RPMI7951 (cell line): ENCODE results near the gene PIH1D1. TPM values are rescaled to one million over a fixed set of nuclear protein-coding genes. Genes with fewer than 3 reads are reported as not detected.
A peak's percentile ranks its signal among the peaks of the same experiment; 100 is the strongest.

Experiments
- DNase-seq: peaks from one replicate; pipeline ENCODE4 v3.0.0-alpha.2; 2012; ENCODE audit warnings: low read depth
- total RNA-seq: library from RNA; depleted of rRNA; stranded (reverse); fragments of >200 nt; shearing (Covaris generic); gene quantifications from 2 replicates; pipeline ENCODE4 v1.2.3, GENCODE V29; 2014; rRNA removed

Gene PIH1D1
- 176 and 221 TPM in 2 replicates for total RNA-seq

- DNase-seq, result peak; percentile 100
Observed at GRCh38 chr19:49451430-49452181, at the start of gene PIH1D1. Gene PIH1D1 (minus strand): TSS chr19:49451814. CDS start chr19:49451574, 240 bp downstream.

- no peak for DNase-seq
Observed at GRCh38 chr19:49499030-49499670, 47.5 kb upstream of the PIH1D1 start.

- no peak for DNase-seq
Observed at GRCh38 chr19:49498475-49498874, 46.9 kb upstream of the PIH1D1 start.

DNA sequence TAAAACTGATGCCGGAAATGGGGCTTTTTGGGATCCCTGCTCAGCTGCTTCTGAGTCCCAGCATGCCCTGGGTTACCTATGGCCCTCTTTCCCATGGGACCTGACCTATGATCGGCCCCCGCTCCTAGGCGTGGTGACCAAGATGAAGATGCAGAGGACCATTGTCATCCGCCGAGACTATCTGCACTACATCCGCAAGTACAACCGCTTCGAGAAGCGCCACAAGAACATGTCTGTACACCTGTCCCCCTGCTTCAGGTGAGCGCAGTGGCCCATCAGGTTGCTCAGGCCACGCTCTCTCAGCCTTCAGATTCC, 46.1 kb upstream of the PIH1D1 start:
- DNase-seq, result no peak

- DNase-seq, result peak; percentile 68
Observed at GRCh38 chr19:49497047-49497788, 45.6 kb upstream of the PIH1D1 start.

- DNase-seq, result no peak
Observed at GRCh38 chr19:49496574-49497008, 45.0 kb upstream of the PIH1D1 start.

- peak; percentile 35 for DNase-seq
Observed at GRCh38 chr19:49492573-49493405, 41.2 kb upstream of the PIH1D1 start.

DNA sequence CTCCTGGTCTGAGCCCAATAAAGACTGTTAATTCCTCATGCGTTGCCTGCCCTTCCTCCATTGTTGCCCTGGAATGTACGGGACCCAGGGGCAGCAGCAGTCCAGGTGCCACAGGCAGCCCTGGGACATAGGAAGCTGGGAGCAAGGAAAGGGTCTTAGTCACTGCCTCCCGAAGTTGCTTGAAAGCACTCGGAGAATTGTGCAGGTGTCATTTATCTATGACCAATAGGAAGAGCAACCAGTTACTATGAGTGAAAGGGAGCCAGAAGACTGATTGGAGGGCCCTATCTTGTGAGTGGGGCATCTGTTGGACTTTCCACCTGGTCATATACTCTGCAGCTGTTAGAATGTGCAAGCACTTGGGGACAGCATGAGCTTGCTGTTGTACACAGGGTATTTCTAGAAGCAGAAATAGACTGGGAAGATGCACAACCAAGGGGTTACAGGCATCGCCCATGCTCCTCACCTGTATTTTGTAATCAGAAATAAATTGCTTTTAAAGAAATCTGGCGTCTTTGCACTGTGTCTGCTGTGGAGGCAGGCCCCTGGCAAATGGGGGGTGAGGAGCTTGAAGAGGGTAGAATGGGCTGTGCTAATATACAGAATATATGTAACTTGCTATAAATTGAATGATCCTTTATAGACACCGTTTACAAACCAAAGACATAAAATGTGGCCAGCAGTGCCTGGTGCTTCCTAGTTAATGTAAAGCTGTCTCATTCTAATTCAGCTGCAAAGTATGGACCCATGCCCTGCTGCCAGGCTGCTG, 40.4 kb upstream of the PIH1D1 start:
- no peak for DNase-seq

- DNase-seq, result no peak
Observed at GRCh38 chr19:49491030-49491803, 39.6 kb upstream of the PIH1D1 start.

GRCh38 chr19:49490287-49491029, 38.8 kb upstream of the PIH1D1 start:
- DNase-seq, result no peak

- DNase-seq, result no peak
Observed at GRCh38 chr19:49489601-49490167, 38.1 kb upstream of the PIH1D1 start.

DNA sequence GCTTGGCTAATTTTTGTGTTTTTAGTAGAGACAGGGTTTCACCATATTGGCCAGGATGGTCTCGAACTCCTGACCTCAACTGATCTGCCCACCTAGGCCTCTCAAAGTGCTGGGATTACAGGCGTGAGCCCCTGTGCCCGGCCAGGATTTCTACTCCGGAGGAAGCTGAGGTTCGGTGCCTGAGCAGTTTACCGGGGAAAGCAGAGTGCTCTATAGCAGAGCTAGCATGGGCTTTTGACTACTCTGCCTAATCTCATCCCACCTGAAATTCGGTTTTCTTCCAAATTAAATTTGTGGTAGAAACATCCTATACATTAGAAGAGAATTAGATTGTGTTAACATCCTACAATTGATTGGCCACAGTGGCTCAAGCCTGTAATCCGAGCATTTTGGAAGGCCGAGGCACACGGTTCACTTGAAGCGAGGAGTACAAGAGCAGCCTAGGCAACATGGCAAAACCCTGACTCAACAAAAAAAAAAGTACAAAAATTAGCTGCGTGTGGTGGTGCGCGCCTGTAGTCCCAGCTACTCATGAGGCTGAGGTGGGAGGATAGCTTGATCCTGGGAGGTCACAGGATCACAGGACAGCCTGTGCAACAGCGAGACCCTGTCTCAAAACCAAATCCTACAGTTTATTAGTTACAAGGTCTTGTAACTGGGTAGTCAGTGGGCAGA, 37.4 kb upstream of the PIH1D1 start:
- DNase-seq, result no peak

DNA sequence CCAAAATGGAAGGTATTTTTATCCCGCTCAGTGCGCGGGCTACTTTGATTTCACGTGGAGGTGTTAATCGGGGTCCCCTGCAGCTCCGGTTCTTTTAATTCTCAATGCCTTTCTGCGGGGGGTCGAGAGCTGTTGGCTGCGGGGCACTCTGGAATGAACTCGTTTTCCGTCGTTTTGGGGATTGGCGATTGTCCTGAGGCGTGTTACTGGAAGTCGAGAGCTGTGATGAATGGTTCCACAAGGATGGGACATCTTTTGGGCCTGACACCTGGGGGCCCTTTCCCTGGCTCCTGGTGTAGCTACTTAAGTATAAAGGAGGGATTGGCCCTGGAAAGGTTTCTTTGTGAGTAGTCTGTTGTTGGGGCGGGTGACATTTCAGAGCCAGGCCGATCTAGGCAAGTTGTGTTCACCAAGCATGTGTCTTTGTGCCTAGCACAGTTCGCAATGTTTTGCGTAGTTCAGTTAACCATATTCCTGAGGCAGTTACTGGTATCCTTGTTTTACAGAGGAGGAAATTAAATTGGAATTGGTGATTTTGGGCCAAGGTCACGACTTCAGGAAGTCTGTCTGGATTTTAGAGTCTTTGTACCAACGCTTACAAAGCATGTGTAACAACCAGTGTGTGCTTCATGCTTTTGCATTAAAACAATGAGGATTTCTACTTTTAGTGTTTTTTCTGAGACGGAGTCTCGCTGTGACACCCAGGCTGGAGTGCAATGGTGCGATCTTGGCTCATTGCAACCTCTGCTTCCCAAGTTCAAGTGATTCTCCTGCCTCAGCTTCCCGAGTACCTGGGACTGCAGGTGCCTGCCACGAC, 36.6 kb upstream of the PIH1D1 start:
- DNase-seq, result no peak

DNA sequence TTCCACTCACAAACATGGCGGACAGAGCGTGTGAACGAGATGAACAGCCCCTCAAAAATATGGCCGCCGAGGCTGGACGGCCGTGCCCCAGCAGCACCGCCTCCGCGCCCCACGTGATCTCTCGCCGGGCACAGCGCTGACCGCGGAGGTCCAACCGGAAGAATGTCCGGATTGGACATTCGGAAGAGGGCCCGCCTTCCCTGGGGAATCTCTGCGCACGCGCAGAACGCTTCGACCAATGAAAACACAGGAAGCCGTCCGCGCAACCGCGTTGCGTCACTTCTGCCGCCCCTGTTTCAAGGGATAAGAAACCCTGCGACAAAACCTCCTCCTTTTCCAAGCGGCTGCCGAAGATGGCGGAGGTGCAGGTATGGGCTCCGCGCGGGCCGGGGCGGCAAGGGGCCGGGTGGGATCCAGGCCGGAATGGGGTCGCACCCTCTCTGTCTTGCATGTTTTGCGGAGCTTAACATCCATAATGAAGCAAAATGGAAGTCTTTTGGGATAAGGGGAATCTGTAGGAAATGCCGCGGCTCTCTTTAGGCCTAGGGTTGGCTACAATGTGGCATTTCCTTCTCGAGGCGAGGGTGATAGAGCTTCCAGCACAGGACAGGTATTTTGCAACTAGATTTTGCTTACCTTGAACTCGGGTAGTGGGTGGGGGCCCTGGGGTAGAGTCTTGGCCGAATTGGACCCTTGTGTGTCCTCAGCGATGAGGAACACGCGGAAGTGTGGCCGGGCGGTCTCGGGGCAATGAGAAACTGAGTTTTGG, 35.8 kb upstream of the PIH1D1 start, which contains the start of gene RPL13A:
TSS of gene RPL13A (plus strand) at position 332 of the 769 bp plus-strand sequence. CDS start at position 354, 22 bp downstream.
- peak; percentile 99 for DNase-seq

GRCh38 chr19:49486710-49487276, 35.2 kb upstream of the PIH1D1 start:
- DNase-seq, result no peak

DNA sequence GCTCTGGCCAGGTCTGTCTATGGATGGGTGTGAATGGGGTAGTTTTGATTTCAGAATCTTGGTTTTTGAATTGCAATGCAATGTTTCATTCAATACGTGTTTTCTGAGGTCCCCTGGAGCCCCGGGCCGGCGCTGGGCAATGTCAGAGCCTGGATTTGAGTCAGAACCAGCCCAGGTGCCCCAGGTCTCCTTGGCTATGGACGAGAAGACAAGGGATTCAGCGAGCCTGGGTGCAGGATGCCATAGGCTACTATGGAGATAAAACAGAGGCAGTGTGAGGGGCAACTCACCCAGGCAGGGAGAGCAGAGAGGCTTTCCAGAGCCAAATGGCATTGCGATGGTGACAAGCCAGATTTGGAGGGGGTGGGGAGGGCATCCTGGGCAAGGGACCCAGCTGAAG, 34.6 kb upstream of the PIH1D1 start:
- DNase-seq, result no peak
